Measurements from ENCODE around the gene GMPR2. TPM values are rescaled to one million over a fixed set of nuclear protein-coding genes. Genes with fewer than 3 reads are reported as not detected.
A peak's percentile ranks its signal among the peaks of the same experiment; 100 is the strongest.

GMPR2 gene
- total and polyA plus RNA-seq, 2 of the 13 experiments (the other 11 are each of a cell fraction or from before 2014, with no cell fraction given), result 210 to 273 TPM

DNA sequence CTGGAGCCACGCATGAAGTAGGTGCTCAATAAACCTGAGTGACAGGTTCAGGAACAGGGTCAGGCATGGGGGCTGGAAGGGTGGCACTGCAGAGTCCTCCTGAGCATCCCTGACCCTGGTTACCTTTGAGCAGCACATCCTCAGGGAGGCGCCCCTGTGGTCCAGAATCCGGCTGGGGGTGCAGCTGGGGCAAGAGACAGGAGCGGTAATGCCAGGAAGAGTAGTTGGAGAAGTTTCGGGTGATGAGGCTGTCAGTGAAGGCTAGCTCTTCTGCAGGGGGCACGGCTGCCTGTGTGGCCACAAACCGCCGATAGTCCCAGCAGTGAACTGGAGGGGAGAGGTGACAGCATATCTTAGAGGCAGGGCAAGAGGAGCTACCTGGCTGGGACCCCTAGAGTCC, 36.6 kb downstream of the GMPR2 start:
- H3K4me3 ChIP-seq (replicated peaks in 1 of 3; ENCODE audit: insufficient read depth in 1 of 3, low read depth in 2 of 3, low read length in 3 of 3), result no peak overlapping the region
- H2AFZ ChIP-seq (ENCODE audit: low read length), result no peak overlapping the region
- ChIA-PET POLR2A (interaction anchor here (1.0 to 16.5 kb wide), 7 partner anchors 11 to 123 kb away, joined by 3 to 435 read pairs (median 42); partner anchors contain the start of genes DHRS1, GMPR2, NEDD8 and NOP9), CTCF (ENCODE audit: low intra/inter-chr PET ratio, low total read pairs) (no interaction called here)
- ATAC-seq, result no peak
- peaks cover 19 to 38% of the 10 kb centered on the region in 2 experiments; a peak in 4 of 5 replicates for H3K36me3 ChIP-seq (replicated peaks in 1 of 2; ENCODE audit: control insufficient read depth in 1 of 2, insufficient read depth in 2 of 2, low read length in 2 of 2)
- DNase-seq (ENCODE audit: low spot score), result no peak
- in situ Hi-C loops (cut with HindIII; ENCODE audit: extremely low pct_ligation_motif_present, low pct_unique_long_range_greater_than_20kb), result no loop called here
- no peak for FAIRE-seq
- H3K9ac ChIP-seq (ENCODE audit: insufficient read depth, low read depth, low read length), result no peak overlapping the region
- BruUV-seq (replicated peaks), result no TSS peak
- no peaks in the 10 kb centered on the region; a peak in 1 of 5 replicates for H3K27me3 ChIP-seq (ENCODE audit: control insufficient read depth in 1 of 2, insufficient read depth in 2 of 2, low read length in 2 of 2)
- 95% methylated on average over 8 of the region's 8 CpGs for WGBS (ENCODE audit: low lambda C conversion rate)
- H3K4me2 ChIP-seq (ENCODE audit: low read depth, low read length), result no peak overlapping the region
- no peaks in the 10 kb centered on the region for H3K9me3 ChIP-seq (ENCODE audit: low read length)
- H4K20me1 ChIP-seq (ENCODE audit: insufficient read depth, low read length), result no peaks in the 10 kb centered on the region
- intact Hi-C loops (cut with micrococcal nuclease; ENCODE audit: unreplicated experiment), result no loop called here
- H3K79me2 ChIP-seq (ENCODE audit: insufficient read depth, low read length), result peaks cover 4% of the 10 kb centered on the region
- peaks cover 22% of the 10 kb centered on the region for H3K4me1 ChIP-seq (ENCODE audit: insufficient read depth, low read length)
- H3K27ac ChIP-seq (ENCODE audit: extremely low read length, insufficient read depth, low read length), result no peak overlapping the region
- 0 out of 2 replicates have a peak, but pooled peaks have one; percentile 49 for TF ChIP-seq SP4 (CRISPR knock-in tag; IDR thresholded peaks at IDR 0.05)
- TF ChIP-seq, protein P1, sequence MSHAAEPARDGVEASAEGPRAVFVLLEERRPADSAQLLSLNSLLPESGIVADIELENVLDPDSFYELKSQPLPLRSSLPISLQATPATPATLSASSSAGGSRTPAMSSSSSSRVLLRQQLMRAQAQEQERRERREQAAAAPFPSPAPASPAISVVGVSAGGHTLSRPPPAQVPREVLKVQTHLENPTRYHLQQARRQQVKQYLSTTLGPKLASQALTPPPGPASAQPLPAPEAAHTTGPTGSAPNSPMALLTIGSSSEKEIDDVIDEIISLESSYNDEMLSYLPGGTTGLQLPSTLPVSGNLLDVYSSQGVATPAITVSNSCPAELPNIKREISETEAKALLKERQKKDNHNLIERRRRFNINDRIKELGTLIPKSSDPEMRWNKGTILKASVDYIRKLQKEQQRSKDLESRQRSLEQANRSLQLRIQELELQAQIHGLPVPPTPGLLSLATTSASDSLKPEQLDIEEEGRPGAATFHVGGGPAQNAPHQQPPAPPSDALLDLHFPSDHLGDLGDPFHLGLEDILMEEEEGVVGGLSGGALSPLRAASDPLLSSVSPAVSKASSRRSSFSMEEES (CRISPR knock-in tag; IDR thresholded peaks at IDR 0.05), result no peak
- TF ChIP-seq, protein P2, sequence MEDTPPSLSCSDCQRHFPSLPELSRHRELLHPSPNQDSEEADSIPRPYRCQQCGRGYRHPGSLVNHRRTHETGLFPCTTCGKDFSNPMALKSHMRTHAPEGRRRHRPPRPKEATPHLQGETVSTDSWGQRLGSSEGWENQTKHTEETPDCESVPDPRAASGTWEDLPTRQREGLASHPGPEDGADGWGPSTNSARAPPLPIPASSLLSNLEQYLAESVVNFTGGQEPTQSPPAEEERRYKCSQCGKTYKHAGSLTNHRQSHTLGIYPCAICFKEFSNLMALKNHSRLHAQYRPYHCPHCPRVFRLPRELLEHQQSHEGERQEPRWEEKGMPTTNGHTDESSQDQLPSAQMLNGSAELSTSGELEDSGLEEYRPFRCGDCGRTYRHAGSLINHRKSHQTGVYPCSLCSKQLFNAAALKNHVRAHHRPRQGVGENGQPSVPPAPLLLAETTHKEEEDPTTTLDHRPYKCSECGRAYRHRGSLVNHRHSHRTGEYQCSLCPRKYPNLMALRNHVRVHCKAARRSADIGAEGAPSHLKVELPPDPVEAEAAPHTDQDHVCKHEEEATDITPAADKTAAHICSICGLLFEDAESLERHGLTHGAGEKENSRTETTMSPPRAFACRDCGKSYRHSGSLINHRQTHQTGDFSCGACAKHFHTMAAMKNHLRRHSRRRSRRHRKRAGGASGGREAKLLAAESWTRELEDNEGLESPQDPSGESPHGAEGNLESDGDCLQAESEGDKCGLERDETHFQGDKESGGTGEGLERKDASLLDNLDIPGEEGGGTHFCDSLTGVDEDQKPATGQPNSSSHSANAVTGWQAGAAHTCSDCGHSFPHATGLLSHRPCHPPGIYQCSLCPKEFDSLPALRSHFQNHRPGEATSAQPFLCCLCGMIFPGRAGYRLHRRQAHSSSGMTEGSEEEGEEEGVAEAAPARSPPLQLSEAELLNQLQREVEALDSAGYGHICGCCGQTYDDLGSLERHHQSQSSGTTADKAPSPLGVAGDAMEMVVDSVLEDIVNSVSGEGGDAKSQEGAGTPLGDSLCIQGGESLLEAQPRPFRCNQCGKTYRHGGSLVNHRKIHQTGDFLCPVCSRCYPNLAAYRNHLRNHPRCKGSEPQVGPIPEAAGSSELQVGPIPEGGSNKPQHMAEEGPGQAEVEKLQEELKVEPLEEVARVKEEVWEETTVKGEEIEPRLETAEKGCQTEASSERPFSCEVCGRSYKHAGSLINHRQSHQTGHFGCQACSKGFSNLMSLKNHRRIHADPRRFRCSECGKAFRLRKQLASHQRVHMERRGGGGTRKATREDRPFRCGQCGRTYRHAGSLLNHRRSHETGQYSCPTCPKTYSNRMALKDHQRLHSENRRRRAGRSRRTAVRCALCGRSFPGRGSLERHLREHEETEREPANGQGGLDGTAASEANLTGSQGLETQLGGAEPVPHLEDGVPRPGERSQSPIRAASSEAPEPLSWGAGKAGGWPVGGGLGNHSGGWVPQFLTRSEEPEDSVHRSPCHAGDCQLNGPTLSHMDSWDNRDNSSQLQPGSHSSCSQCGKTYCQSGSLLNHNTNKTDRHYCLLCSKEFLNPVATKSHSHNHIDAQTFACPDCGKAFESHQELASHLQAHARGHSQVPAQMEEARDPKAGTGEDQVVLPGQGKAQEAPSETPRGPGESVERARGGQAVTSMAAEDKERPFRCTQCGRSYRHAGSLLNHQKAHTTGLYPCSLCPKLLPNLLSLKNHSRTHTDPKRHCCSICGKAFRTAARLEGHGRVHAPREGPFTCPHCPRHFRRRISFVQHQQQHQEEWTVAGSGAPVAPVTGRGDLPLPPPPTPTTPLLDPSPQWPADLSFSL (CRISPR knock-in tag; IDR thresholded peaks at IDR 0.05), result no peak
